Measurements from ENCODE around the gene HEATR3.

- TF ChIP-seq CTCF (conservative IDR thresholded peaks at IDR 0.05; ENCODE audit: low read length) (no peak), EZH2phosphoT487 (IDR thresholded peaks at IDR 0.05; ENCODE audit: borderline replicate concordance) (no peak)
Observed at GRCh38 chr16:50133214-50133613, 67.4 kb downstream of the HEATR3 start.
